ENCODE results near the gene OSBPL7.

DNA sequence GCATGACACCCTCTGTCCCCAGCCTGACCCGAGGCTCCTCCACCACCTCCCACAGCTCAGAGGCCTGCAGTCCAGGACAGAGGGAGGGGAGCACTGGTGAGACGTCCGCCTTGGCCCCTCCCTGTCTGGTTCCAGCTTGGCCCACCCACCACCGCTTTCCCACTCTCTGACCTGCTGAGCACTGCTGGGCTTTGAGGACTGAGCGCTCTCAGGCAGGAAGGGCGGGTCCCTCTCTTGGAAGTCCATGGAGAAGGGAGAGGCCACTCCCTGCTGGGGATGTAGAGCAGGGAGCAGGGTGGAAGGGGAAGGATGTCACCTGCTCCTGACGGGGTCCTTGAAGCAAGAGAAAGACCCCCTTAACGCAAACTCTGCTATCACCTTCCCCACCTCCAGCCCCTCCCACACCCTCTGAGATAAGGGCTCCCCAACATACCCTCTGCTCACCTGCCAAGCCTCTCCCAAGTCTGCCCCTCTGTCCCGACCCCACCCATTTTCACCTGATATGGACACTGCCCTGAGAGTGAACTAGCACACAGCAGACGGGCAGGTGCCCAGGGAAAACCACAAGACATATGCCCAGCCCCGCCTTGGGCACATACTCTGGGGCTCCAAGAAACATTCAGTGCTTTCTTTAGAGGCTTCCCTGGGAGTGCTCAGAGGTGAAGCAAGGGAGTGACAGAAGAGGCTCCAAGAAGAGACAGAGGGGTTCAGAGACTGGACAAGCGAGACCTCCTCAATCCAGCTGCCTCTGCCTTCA, 1.4 kb downstream of the OSBPL7 start:
- TF ChIP-seq REST (IDR thresholded peaks at IDR 0.05; ENCODE audit: low read depth): no peak
- TF ChIP-seq, protein P1, sequence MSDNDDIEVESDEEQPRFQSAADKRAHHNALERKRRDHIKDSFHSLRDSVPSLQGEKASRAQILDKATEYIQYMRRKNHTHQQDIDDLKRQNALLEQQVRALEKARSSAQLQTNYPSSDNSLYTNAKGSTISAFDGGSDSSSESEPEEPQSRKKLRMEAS (IDR thresholded peaks at IDR 0.05): no peak
- TF ChIP-seq YY1 (IDR thresholded peaks at IDR 0.05; ENCODE audit: low read depth): no peak

Measured in Ishikawa (cell line).